GM12874 (cell line): ENCODE data around the gene HLA-E.

Source experiments
- TF ChIP-seq, protein P1 (sequence below): IDR thresholded peaks from 2 replicates; pipeline ENCODE4 v1.5.1; 2011; ENCODE audit warnings: low read depth, mild to moderate bottlenecking, control low read depth, low read length, moderate library complexity; ENCODE audit not compliant: insufficient read depth

HLA-E gene

DNA sequence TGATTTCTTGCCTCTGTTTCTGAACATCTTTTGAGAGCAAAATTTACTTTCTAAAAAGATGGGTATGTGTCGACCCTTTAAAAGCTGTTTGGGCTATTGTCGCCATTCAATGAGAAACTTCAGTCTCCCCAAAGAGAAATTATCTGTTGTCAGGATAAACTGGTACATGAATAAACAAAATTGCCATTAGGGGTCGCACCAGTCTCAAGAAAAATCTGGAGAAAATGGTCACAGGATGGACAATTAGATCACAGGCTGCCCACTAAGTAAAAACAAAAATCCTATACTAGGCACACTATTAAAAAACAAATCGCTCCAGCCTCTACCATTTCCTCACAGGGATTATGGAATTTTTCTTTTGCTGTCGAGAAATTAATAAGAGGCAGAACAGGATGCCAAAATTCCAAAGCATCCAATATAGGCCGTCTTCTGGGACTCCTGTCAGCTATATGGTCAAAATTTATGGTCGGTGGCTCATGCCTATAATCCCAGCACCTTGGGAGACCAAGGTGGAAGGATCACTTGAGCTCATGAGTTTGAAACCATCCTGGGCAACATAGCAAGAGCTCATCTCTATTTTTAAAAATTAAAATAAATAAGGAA, 5.5 kb upstream of the HLA-E start:
- TF ChIP-seq, protein P1, sequence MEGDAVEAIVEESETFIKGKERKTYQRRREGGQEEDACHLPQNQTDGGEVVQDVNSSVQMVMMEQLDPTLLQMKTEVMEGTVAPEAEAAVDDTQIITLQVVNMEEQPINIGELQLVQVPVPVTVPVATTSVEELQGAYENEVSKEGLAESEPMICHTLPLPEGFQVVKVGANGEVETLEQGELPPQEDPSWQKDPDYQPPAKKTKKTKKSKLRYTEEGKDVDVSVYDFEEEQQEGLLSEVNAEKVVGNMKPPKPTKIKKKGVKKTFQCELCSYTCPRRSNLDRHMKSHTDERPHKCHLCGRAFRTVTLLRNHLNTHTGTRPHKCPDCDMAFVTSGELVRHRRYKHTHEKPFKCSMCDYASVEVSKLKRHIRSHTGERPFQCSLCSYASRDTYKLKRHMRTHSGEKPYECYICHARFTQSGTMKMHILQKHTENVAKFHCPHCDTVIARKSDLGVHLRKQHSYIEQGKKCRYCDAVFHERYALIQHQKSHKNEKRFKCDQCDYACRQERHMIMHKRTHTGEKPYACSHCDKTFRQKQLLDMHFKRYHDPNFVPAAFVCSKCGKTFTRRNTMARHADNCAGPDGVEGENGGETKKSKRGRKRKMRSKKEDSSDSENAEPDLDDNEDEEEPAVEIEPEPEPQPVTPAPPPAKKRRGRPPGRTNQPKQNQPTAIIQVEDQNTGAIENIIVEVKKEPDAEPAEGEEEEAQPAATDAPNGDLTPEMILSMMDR: peak; percentile 29; the same call in 1 of the 2 replicates

DNA sequence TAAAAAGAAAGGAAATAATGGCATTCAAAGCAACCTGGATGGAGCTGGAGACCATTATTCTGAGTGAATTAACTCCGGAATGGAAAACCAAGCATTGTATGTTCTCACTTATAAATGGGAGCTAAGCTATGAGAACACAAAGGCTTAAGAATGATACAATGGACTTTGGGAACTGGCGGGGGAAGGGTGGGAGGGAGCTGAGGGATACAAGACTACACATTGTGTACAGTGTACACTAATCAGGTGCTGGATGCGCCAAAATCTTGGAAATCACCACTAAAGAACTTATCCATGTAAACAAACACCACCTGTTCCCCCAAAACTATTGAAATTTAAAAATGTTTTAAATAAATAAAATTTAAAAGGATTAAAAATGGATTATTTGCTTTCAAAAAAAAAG, 4.1 kb upstream of the HLA-E start:
- TF ChIP-seq, protein P1: no peak

DNA sequence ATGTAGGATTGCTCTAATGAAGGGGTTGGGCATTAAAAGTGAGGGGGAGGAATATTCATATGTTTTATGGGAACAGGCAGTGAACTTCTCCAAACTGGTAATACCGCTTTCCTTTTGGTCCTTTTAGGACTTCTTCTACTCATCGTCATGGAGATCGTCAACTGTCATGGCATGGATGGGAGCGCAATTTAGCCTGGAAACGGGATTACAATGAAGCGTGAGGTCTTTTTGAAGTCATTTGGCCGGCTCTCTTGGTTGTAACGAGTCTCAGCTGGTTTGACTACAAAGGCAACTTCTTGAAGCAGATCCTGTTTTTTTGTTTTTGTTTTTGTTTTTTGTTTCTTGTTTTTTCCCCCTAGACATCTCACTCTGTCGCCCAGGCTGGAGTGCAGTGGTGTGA, 1.4 kb upstream of the HLA-E start:
- TF ChIP-seq, protein P1: no peak

DNA sequence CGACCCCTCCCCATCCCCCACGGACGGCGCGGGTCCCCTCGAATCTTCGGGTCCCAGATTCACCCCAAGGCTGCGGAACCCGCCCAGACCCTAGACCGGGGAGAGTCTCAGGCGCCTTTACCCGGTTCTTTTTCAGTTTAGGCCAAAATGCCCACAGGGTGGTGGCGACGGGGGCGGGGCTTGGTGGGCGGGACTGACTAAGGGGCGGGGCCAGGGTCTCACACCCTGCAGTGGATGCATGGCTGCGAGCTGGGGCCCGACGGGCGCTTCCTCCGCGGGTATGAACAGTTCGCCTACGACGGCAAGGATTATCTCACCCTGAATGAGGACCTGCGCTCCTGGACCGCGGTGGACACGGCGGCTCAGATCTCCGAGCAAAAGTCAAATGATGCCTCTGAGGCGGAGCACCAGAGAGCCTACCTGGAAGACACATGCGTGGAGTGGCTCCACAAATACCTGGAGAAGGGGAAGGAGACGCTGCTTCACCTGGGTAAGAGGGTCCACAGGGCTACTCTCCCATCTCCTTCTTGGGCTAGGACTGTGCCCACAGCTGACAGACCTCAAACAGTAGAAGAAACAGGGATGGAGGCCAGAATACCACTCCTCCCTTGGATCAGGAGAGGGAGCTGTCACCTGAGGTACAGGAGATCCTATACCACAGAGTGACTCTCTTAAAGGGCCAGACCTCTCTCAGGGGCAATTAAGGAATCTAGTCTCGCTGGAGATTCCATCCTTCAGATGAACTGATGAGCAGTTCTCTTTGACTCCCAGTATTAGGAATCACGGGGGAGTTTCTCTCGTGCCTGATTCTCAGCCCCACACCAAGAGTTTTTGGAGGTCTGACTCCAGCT, 942 bp downstream of the HLA-E start:
- TF ChIP-seq, protein P1: no peak

DNA sequence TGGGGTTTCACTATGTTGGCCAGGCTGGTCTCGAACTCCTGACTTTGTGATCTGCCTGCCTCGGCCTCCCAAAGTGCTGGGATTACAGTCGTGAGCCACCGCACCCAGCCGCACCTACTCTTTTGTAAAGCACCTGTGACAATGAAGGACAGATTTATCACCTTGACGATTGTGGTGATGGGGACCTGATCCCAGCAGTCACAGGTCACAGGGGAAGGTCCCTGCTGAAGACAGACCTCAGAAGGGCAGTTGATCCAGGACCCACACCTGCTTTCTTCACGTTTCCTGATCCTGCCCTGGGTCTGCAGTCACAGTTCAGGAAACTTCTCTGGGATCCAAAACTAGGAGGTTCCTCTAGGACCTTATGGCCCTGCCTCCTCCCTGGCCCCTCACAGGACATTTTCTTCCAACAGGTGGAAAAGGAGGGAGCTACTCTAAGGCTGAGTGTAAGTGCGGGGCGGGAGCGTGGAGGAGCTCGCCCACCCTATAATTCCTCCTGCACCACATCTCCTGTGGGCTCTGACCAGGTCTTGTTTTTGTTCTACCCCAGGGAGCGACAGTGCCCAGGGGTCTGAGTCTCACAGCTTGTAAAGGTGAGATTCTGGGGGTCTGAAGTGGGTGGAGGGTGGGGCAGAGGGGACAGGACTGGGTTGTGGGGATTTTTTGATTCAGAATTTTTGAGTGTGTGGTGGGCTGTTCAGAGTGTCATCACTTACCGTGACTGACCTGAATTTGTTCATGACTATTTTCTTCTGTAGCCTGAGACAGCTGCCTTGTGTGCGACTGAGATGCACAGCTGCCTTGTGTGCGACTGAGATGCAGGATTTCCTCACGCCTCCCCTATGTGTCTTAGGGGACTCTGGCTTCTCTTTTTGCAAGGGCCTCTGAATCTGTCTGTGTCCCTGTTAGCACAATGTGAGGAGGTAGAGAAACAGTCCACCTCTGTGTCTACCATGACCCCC, 3.0 kb downstream of the HLA-E start:
- TF ChIP-seq, protein P1: no peak

DNA sequence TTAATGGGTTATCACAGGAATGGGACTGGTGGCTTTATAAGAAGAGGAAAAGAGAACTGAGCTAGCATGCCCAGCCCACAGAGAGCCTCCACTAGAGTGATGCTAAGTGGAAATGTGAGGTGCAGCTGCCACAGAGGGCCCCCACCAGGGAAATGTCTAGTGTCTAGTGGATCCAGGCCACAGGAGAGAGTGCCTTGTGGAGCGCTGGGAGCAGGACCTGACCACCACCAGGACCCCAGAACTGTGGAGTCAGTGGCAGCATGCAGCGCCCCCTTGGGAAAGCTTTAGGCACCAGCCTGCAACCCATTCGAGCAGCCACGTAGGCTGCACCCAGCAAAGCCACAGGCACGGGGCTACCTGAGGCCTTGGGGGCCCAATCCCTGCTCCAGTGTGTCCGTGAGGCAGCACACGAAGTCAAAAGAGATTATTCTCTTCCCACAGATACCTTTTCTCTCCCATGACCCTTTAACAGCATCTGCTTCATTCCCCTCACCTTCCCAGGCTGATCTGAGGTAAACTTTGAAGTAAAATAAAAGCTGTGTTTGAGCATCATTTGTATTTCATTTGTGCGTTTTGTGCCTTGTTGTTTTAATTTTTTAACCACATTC, 4.4 kb downstream of the HLA-E start:
- TF ChIP-seq, protein P1: peak; percentile 55
